Central memory CD8-positive, alpha-beta T cell (primary cell): ENCODE measurements around the gene RDX.

ENCODE experiments used
- ATAC-seq: fragments of 150-1000 bp; cut with Tn5 transposase; replicated peaks from 2 replicates; pipeline ENCODE4 v1.10.0; 2022; ENCODE audit warnings: mild to moderate bottlenecking, moderate FRiP score, moderate number of reproducible peaks; ENCODE audit not compliant: poor library complexity, severe bottlenecking; ENCODE audit errors: extremely low read depth
- DNase-seq, 2 donors: peaks; one replicate each; pipeline ENCODE4 v3.0.0; 2021; ENCODE audit warnings: low spot score in 2 of 2
- H3K27ac Mint-ChIP-seq: one replicate; pipeline ENCODE4 v1.8.0; 2022; ENCODE audit warnings: low read depth, mild to moderate bottlenecking, moderate library complexity, mixed read lengths
- H3K27me3 Mint-ChIP-seq: one replicate; pipeline ENCODE4 v1.8.0; 2022; ENCODE audit warnings: mixed read lengths
- H3K36me3 Mint-ChIP-seq: one replicate; pipeline ENCODE4 v1.8.0; 2022; ENCODE audit warnings: mild to moderate bottlenecking, moderate library complexity, mixed read lengths; ENCODE audit not compliant: insufficient read depth
- H3K4me1 Mint-ChIP-seq: one replicate; pipeline ENCODE4 v1.8.0; 2022; ENCODE audit warnings: mixed read lengths
- H3K4me3 Mint-ChIP-seq: one replicate; pipeline ENCODE4 v1.8.0; 2022; ENCODE audit warnings: mild to moderate bottlenecking, moderate library complexity, mixed read lengths
- H3K9me3 Mint-ChIP-seq: one replicate; pipeline ENCODE4 v1.8.0; 2022; ENCODE audit warnings: mixed read lengths

The RDX gene

DNA sequence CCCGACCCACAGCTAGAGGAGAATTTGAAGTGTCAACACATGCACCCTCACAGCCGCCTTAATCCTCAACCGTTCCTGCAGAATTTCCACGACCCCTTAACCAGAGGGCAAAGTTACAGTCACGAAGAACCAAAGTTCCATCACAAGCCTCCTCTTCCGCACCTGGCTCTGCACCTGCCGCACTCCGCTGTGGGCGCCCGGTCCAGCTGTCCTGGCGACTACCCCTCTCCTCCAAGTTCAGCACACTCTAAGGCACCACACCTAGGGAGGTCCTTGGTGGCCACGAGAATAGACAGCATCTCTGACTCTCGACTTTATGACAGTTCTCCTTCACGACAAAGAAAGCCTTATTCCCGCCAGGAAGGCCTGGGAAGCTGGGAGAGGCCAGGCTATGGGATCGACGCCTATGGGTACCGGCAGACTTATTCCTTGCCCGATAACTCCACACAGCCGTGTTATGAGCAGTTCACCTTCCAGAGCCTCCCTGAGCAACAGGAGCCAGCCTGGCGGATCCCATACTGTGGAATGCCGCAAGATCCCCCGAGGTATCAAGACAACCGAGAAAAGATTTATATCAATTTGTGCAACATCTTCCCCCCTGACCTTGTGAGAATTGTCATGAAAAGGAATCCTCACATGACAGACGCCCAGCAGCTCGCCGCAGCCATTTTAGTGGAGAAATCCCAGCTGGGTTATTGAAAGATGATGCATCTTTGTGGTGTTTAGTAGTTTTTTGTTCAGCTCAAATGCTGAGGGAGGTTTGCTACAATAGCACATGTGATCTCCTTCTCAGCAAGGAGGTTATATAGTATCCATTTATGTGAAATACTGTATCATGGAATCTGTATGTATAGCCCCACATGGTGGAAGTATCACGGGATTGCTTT lies 131.1 kb downstream of the RDX start:
- Mint-ChIP-seq H3K36me3 (no peaks in the 10 kb centered on the region), H3K4me3 (no peak overlapping the region), H3K27me3 (peaks cover 13% of the 10 kb centered on the region), H3K4me1 (no peaks in the 10 kb centered on the region), H3K9me3 (no peaks in the 10 kb centered on the region), H3K27ac (no peak overlapping the region)
- DNase-seq (no peak), ATAC-seq (no peak)

DNA sequence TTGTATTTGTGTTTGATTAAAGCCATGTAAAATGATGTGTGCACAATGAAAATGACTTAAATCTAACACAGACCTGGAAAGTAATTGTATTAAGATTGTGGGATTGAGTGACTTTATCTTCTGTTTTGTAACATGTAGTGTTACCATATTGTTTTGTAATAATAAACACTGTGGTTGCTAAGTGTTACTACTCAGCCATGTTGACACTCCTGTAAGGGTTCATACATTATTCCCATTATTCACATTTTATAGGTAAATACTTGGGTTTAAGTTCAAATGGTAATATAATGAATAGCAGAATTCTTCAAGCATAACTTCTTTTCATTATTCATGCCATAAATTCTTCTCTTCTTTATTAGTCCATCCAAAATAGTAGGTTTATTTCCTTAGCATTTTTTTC lies 134.2 kb downstream of the RDX start:
- Mint-ChIP-seq H3K27ac (no peak overlapping the region), H3K27me3 (peaks cover 31% of the 10 kb centered on the region), H3K9me3 (no peaks in the 10 kb centered on the region), H3K36me3 (no peaks in the 10 kb centered on the region), H3K4me3 (no peak overlapping the region), H3K4me1 (no peaks in the 10 kb centered on the region)
- ATAC-seq = no peak
- DNase-seq = no peak

DNA sequence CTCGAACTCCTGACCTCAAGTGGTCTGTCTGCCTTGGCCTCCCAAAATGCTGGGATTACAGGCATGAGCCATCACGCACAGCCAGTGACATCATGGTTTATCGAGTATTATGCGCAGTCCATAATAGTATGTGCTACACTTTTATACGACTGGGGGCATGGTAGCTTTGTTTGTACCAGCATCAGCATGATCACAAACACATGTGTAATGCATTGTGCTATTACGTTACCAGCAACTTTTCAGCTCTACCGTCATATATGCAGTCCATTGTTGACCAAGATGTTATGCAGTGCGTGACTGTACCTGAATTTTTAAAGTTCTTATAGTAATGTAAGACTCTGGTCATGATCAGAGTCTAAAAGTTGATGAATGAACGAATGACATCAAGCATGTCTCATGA lies 135.4 kb downstream of the RDX start:
- Mint-ChIP-seq H3K27ac (no peak overlapping the region), H3K4me1 (no peaks in the 10 kb centered on the region), H3K27me3 (peaks cover 31% of the 10 kb centered on the region), H3K9me3 (no peaks in the 10 kb centered on the region), H3K36me3 (no peaks in the 10 kb centered on the region), H3K4me3 (no peak overlapping the region)
- ATAC-seq (no peak), DNase-seq (no peak)

DNA sequence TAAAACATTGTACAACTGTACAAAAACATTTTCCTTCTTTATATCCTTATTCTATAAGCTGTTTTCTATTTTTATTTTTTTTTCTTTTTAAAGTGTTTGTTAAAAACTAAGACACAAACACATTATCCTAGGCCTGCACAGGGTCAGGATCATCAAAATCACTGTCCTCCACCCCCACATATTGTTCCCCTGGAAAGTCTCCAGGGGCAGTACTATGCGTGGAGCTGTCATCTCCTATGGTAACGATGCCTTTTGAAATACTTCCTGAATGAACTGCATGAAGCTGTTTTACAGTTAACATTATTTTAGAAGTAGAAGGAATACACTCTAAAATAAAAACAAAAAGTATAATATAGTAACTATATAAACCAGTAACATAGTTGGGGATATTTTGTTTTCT lies 136.0 kb downstream of the RDX start:
- Mint-ChIP-seq H3K36me3 (no peaks in the 10 kb centered on the region), H3K4me1 (no peaks in the 10 kb centered on the region), H3K27ac (no peak overlapping the region), H3K9me3 (no peaks in the 10 kb centered on the region), H3K4me3 (no peak overlapping the region), H3K27me3 (peaks cover 34% of the 10 kb centered on the region)
- no peak for DNase-seq
- no peak for ATAC-seq

DNA sequence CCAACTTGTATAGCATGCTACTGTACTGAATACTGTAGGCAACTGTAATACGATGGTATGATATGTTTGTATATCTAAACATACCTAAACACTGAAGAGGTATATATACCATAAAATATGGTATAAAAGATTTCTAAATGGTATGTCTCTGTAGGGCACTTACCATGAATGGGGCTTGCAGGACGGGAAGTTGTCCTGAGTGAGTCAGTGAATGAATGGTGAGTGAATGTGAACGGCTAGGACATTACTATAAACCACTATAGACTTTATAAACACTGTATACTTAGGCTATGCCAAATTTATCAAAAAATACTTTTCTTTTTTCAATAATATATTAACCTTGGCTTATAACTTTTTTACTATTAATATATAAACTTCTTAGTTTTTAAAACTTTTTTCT lies 136.4 kb downstream of the RDX start:
- Mint-ChIP-seq H3K27ac (no peak overlapping the region), H3K4me3 (no peak overlapping the region), H3K36me3 (no peaks in the 10 kb centered on the region), H3K4me1 (no peaks in the 10 kb centered on the region), H3K27me3 (peaks cover 34% of the 10 kb centered on the region), H3K9me3 (no peaks in the 10 kb centered on the region)
- ATAC-seq (no peak), DNase-seq (no peak)

DNA sequence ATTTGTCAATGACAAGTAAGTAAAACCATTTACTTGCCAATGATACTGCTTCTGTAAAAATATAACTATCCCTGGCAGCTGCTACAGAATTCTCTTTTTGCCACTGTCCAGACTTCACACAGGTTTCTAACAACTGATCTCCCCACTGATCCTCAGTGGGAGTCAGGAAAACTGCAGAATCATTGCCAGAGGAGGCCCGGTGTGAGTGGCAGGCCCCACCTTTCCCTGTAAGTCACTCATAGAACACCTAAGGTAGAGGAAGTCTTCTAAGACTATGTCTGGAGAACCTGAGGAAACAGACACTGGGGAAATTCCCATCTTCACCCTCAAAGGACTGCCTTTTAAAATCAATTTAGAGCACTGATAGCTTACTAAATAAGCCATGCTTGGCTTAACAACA lies 136.9 kb downstream of the RDX start:
- H3K27ac Mint-ChIP-seq = no peak overlapping the region
- no peak for ATAC-seq
- no peaks in the 10 kb centered on the region for H3K36me3 Mint-ChIP-seq
- DNase-seq = no peak
- no peaks in the 10 kb centered on the region for H3K4me1 Mint-ChIP-seq
- H3K9me3 Mint-ChIP-seq = no peaks in the 10 kb centered on the region
- no peak overlapping the region for H3K4me3 Mint-ChIP-seq
- H3K27me3 Mint-ChIP-seq = peaks cover 28% of the 10 kb centered on the region

DNA sequence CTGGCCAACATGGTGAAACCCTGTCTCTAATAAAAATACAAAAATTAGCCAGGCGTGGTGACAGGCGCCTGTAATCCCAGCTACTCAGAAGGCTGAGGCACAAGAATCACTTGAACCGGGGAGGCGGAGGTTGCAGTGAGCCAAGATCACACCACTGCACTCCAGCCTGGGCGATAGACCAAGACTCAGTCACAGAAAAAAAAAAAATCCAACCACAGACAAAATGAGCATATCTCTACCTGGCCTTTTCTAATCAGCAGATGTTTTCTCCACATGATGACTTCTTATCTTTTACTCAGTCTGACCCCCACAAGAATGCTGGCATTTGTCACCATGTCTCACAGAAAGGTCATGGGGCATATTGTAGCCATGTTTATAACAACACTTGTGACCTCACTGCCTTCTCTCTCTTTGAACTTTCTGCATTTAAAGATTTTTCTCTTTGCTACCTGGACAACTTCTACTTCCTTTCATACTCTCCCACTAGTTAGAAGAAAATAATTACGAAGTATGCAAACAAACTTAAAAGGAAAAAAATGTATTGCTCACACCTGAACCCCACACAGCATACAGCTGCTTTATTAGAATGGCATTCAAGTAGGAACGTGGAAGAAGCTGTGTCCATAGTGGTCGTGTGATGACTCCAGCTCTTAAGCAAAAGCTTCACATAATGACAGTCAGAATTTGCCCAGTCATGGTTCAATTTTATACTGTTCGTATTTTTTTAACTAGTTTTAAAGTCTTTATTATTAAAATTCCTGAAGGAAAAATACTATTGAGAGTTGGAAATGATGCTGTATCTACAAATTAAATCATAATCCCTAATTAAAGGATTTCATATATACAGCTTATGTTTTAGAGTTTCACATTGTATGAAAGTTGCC lies 137.9 kb downstream of the RDX start:
- Mint-ChIP-seq H3K27ac (no peak overlapping the region), H3K36me3 (no peaks in the 10 kb centered on the region), H3K9me3 (no peaks in the 10 kb centered on the region), H3K27me3 (peaks cover 32% of the 10 kb centered on the region), H3K4me3 (no peak overlapping the region), H3K4me1 (no peaks in the 10 kb centered on the region)
- DNase-seq (no peak), ATAC-seq (no peak)

DNA sequence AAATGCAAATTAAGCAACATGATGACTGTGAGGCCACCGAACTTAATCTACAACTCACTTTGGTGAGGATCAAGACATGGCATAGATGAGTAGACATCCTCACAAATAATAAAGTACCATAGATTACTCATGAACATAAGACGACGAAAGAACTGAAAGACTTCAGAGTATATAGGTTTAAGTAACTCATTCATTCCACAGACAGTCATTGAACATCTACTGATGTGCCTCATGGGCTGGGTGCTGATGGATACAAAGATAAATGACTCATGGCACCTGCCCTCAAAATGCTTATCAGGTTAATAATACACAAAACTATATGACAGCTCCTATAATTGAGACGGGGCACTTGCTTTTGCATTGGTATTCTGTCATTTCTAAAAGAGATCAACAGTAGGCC lies 139.9 kb downstream of the RDX start:
- no peaks in the 10 kb centered on the region for H3K4me1 Mint-ChIP-seq
- no peak for ATAC-seq
- peaks cover 40% of the 10 kb centered on the region for H3K27me3 Mint-ChIP-seq
- H3K27ac Mint-ChIP-seq = no peak overlapping the region
- no peak for DNase-seq
- H3K4me3 Mint-ChIP-seq = no peak overlapping the region
- no peaks in the 10 kb centered on the region for H3K36me3 Mint-ChIP-seq
- H3K9me3 Mint-ChIP-seq = no peaks in the 10 kb centered on the region

DNA sequence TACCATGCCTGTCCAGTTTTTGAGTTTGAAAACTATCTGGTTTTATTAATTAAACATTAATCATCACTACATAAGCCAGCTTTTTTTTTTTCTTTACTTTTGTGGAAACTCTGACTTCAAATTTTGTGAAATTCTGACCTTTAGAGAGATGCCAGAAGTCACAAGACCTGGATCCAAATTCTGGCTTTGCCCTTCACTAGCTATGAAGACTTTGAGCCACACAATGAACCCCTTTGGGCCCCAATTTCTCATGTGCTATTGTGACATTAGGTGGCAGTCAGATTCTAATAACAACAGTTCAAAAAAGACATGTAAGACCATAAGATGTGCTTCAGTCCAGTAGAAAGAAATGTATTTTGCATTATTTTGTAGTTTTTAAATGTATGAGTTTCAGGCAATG lies 142.9 kb downstream of the RDX start:
- H3K4me3 Mint-ChIP-seq = no peak overlapping the region
- no peak overlapping the region for H3K27ac Mint-ChIP-seq
- ATAC-seq (no peak), DNase-seq (no peak)
- no peaks in the 10 kb centered on the region for H3K4me1 Mint-ChIP-seq
- H3K27me3 Mint-ChIP-seq = peaks cover 33% of the 10 kb centered on the region
- H3K36me3 Mint-ChIP-seq = no peaks in the 10 kb centered on the region
- no peaks in the 10 kb centered on the region for H3K9me3 Mint-ChIP-seq

DNA sequence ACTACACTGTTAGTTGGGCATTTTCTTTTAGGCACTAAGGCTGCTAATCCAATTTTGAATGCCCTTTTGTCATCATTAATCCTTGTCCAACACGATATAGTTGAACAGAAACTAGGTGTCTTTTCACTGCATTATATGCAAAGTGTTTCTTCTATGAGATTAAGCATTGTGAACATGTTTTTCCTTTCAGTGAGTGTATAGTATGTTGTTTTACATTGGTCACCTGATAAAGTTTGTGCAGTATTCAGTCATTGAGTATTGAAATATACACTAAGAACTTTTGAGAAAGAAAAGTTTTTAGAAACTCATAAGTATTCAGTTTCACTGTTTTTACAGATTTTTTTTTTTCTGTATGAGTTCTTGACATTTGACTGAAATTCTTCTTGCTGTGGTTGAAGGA lies 144.2 kb downstream of the RDX start:
- H3K4me3 Mint-ChIP-seq = no peak overlapping the region
- ATAC-seq = no peak
- no peaks in the 10 kb centered on the region for H3K4me1 Mint-ChIP-seq
- H3K27me3 Mint-ChIP-seq = peaks cover 31% of the 10 kb centered on the region
- H3K36me3 Mint-ChIP-seq = no peaks in the 10 kb centered on the region
- DNase-seq = no peak
- H3K9me3 Mint-ChIP-seq = no peaks in the 10 kb centered on the region
- H3K27ac Mint-ChIP-seq = no peak overlapping the region

DNA sequence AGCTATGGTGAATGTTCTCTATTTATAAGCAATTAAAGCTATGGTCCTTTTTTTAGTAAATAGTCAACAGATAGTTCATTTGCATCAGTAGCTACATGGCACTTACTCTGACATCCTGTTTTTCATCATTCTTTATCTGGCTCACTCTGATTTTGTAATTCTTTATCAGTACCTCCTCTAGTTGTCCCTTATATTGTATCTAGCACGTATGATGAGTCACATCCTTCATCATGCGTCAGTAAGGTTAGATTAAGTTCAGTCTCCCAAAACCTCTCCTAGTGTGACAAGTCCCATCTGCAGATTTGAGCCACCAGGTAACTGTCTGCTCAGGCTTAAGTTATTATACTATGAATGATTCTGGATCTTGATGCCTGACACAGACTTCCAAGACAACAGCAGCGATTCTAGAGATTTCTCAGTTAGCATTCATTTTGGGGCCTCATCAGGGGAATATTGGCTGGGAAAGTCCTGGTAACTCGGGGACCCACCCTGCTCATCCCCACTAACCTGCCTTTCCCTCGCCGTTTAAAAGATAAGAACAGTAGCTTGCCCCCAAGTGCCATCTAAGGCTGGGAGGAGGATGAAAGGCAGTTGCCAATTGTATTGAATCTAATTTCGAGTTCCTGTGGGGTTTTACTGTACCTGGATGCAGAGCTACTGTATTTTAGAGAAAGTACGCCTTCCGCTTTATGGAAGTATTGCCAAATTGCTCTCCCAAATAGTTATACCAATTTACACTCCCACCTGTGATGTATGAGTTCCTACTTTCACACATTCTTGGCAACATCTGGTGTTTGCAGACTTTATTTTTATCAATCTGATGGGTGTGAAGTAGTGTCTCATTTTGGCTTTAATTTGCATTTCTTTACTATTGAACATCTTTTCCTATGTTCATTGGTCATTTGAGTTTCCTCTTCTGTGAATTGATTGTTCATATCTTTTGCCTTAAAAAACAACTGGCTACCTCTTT lies 147.4 kb downstream of the RDX start:
- ATAC-seq (no peak), DNase-seq (no peak)
- H3K36me3 Mint-ChIP-seq = no peaks in the 10 kb centered on the region

DNA sequence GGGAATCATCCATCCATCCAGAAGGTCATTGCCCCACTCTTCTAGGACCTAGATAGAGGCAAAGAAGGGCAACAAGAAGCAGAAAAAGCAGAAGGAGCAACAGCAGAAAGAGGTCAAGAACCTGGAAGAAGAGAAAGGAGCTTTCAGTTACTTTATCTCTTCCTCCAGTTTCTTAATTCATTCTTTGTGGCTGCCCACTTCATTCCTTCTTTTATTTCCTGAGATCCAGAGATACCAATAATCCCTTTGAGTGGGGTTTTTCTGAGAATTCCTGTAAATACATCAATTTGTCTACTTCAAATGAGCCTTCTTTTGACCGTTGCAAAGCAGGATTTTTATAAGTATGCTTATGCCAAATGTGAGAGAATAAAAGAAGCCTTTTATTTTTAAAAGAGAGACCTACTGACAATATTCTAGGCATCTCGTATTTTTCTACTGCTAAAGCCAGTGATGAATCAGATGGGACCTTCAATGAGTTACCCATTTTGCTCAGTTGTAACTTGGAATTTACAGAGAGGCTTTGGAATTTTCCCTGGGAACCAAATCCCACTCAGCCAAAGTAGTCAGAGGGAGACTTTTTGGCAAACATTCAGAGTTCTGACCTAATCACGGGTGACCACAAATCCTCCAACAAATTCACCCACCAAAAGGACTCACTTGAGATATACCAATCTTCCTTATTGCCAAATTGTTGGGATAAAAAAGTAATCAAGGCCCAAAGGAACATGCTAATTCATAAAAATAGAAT lies 148.3 kb downstream of the RDX start:
- Mint-ChIP-seq H3K36me3 (no peaks in the 10 kb centered on the region), H3K9me3 (no peaks in the 10 kb centered on the region), H3K27me3 (peaks cover 41% of the 10 kb centered on the region), H3K4me1 (no peaks in the 10 kb centered on the region), H3K27ac (no peak overlapping the region), H3K4me3 (no peak overlapping the region)
- no peak for ATAC-seq
- DNase-seq = no peak

More for the DNA sequence above, 147.4 kb downstream of the RDX start:
- no peaks in the 10 kb centered on the region for H3K4me1 Mint-ChIP-seq
- no peak overlapping the region for H3K27ac Mint-ChIP-seq
- no peak overlapping the region for H3K4me3 Mint-ChIP-seq
- H3K27me3 Mint-ChIP-seq = peaks cover 48% of the 10 kb centered on the region
- H3K9me3 Mint-ChIP-seq = no peaks in the 10 kb centered on the region
